ENCODE data around the gene YRDC. TPM values are rescaled to one million over a fixed set of nuclear protein-coding genes. Genes with fewer than 3 reads are reported as not detected.

YRDC gene
- total and polyA plus RNA-seq, 2 donors (not counting 3 experiments of a cell fraction or from before 2014, with no cell fraction given) = 19.2 to 20.5 TPM

DNA sequence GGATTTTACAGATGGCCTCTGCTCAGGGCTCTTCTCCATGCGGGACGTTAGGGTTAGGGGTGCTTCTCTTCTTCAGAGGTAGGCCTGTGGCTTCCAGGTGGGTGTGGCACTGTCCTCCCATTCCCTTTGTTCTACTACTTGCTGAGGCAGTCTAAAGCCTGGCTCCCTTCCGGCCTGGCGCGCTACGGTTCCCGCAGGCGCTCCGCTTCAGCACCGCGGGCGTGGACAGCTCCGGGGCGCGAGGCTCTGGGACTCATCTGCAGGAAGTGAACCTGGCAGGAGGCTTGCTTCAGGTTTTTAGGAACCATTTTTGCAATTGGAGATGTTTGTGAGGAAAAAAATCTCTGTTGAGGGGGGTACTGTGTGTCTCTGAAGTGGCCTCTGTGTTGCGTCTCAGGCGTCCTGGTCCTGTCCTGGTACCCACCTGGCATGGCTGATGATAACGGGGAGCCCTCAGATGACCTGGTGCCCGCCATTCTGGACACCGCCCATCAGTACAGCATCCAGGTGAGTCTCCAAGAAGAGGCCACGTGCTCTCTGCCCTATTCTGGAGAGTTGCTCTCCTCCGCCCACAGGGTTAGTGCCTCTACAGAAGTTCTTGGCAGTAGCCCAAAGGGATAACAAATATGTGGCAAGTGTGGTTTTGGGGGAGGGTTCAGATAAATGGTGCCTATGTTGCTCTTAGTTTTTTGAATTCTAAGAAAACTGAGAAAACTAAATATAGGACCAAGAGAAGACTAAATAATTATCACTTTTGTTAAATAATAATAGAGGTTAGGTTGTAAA lies 12.5 kb downstream of the YRDC start:
- peaks cover 7 to 16% of the 10 kb centered on the region in 2 experiments for H3K27me3 ChIP-seq (ENCODE audit: control insufficient read depth in 2 of 2, insufficient read depth in 2 of 2, low read length in 2 of 2)
- TF ChIP-seq EZH2 (IDR thresholded peaks at IDR 0.05; ENCODE audit: borderline replicate concordance, low read depth, low read length, severe bottlenecking) (no peak), JUN (IDR thresholded peaks at IDR 0.05; ENCODE audit: borderline replicate concordance, insufficient read depth, insufficient read length, low read depth) (no peak), GATA2 (IDR thresholded peaks at IDR 0.05; ENCODE audit: insufficient read depth, insufficient read length, low read depth, low read length) (no peak), FOS (IDR thresholded peaks at IDR 0.05; ENCODE audit: borderline replicate concordance, insufficient read depth, low read length) (no peak), POLR2A (IDR thresholded peaks at IDR 0.05; ENCODE audit: low read depth, low read length) (no peak), POLR2AphosphoS5 (IDR thresholded peaks at IDR 0.05; ENCODE audit: insufficient read depth, low read depth, low read length) (no peak), MYC (IDR thresholded peaks at IDR 0.05; ENCODE audit: low read depth, low read length) (no peak)
- TF ChIP-seq, protein P1, sequence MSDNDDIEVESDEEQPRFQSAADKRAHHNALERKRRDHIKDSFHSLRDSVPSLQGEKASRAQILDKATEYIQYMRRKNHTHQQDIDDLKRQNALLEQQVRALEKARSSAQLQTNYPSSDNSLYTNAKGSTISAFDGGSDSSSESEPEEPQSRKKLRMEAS (IDR thresholded peaks at IDR 0.05; ENCODE audit: insufficient read depth, insufficient read length) = no peak
- TF ChIP-seq, protein P2, sequence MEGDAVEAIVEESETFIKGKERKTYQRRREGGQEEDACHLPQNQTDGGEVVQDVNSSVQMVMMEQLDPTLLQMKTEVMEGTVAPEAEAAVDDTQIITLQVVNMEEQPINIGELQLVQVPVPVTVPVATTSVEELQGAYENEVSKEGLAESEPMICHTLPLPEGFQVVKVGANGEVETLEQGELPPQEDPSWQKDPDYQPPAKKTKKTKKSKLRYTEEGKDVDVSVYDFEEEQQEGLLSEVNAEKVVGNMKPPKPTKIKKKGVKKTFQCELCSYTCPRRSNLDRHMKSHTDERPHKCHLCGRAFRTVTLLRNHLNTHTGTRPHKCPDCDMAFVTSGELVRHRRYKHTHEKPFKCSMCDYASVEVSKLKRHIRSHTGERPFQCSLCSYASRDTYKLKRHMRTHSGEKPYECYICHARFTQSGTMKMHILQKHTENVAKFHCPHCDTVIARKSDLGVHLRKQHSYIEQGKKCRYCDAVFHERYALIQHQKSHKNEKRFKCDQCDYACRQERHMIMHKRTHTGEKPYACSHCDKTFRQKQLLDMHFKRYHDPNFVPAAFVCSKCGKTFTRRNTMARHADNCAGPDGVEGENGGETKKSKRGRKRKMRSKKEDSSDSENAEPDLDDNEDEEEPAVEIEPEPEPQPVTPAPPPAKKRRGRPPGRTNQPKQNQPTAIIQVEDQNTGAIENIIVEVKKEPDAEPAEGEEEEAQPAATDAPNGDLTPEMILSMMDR (IDR thresholded peaks at IDR 0.05; ENCODE audit: extremely low read depth in 1 of 2, insufficient read depth in 1 of 2, low read depth in 1 of 2, low read length in 2 of 2) = no peak
- no peak overlapping the region for H2AFZ ChIP-seq (ENCODE audit: low read depth, low read length)
- DNase-seq (ENCODE audit: low read depth, low spot score) (peak; percentile 24), FAIRE-seq (no peak)
- H3K9me3 ChIP-seq (replicated peaks; ENCODE audit: control insufficient read depth, insufficient read depth, low read length) = no peaks in the 10 kb centered on the region
- no peak overlapping the region for H3K4me3 ChIP-seq (replicated peaks in 1 of 3; ENCODE audit: insufficient read depth in 1 of 3, low read depth in 1 of 3, low read length in 3 of 3)
- CTCF ChIA-PET = no interaction called here
- H3K4me2 ChIP-seq (ENCODE audit: insufficient read depth, low read length) = no peak overlapping the region
- no peaks in the 10 kb centered on the region for H3K79me2 ChIP-seq (ENCODE audit: control insufficient read depth, insufficient read depth, low read length)
- dilution Hi-C loops (cut with MboI; ENCODE audit: extremely low pct_ligation_motif_present, low sequenced_read_pairs) = no loop called here
- no TSS peak for BruUV-seq (replicated peaks)
- H3K4me1 ChIP-seq (ENCODE audit: control insufficient read depth, extremely low read depth, insufficient read depth, low read length) = peaks cover 2% of the 10 kb centered on the region
- no peak overlapping the region for H3K9ac ChIP-seq (replicated peaks; ENCODE audit: extremely low read depth, insufficient read depth, low read length)
- no peaks in the 10 kb centered on the region for H3K9me1 ChIP-seq (replicated peaks; ENCODE audit: control insufficient read depth, extremely low read depth, insufficient read depth, low read length)
- no peak overlapping the region for H3K27ac ChIP-seq (ENCODE audit: insufficient read depth, low read depth, low read length)
- intact Hi-C loops (cut with micrococcal nuclease) = no loop called here
- POLR2A ChIA-PET = no interaction called here
- H3K36me3 ChIP-seq (ENCODE audit: control insufficient read depth in 2 of 2, extremely low read depth in 1 of 2, insufficient read depth in 2 of 2, low read length in 2 of 2) = no peaks in the 10 kb centered on the region
- no peaks in the 10 kb centered on the region for H4K20me1 ChIP-seq (replicated peaks; ENCODE audit: control insufficient read depth, extremely low read depth, insufficient read depth, low read length)

All from endothelial cell of umbilical vein (primary cell).